Measurements from ENCODE around the gene CD82. TPM values are rescaled to one million over a fixed set of nuclear protein-coding genes. Genes with fewer than 3 reads are reported as not detected.

CD82 gene
- total RNA-seq, 1 experiment from 2014 or later = 30.7 TPM

DNA sequence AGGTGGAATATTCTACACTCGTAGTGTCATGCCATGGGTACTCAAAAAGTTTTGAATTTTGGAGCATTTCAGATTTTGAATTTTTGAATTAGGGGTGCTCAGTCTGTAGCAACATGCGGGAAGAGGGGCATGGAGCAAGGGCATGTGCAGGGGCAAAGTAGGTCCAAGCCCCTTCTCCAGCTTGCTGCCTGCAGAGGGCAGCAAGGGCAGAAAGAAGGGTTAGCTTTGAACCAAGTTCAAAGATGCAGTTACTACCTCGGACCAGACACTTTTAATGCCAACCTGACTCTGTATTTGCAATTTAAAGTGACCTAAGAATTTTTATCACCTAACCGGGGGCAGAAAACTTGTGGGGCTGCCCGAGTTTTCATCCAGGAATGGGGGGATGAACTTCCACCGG lies 68.2 kb downstream of the CD82 start:
- Histone ChIP-seq H3K4me3 (no peak overlapping the region), H3F3A (ENCODE audit: insufficient read depth, low read depth) (no peaks in the 10 kb centered on the region), H4K20me1 (ENCODE audit: insufficient read depth) (no peaks in the 10 kb centered on the region), H3K27ac (no peak overlapping the region), H3K9me2 (ENCODE audit: insufficient read depth) (no peaks in the 10 kb centered on the region), H2AFZ (no peak overlapping the region), H3K27me3 (ENCODE audit: insufficient read depth, low read depth) (peaks cover 61% of the 10 kb centered on the region), H3K79me2 (ENCODE audit: low read depth) (no peaks in the 10 kb centered on the region), H3K36me3 (ENCODE audit: low read depth) (no peaks in the 10 kb centered on the region), H3K4me1 (replicated peaks; ENCODE audit: insufficient read depth) (no peaks in the 10 kb centered on the region), H3K9me3 (ENCODE audit: insufficient read depth, low read depth) (no peaks in the 10 kb centered on the region), H3K4me2 (no peak overlapping the region)
- DNase-seq = no peak
- no TSS peak for BruUV-seq (replicated peaks)
- CTCF ChIA-PET = interaction anchor here (0.6 kb wide), 1 partner anchor 469 kb away, joined by 3 read pairs; no protein-coding TSS in a partner anchor
- POLR2A ChIA-PET (ENCODE audit: unreplicated experiment) = no interaction called here
- intact Hi-C loops (cut with micrococcal nuclease; ENCODE audit: unreplicated experiment) = no loop called here
- TF ChIP-seq, protein P1, sequence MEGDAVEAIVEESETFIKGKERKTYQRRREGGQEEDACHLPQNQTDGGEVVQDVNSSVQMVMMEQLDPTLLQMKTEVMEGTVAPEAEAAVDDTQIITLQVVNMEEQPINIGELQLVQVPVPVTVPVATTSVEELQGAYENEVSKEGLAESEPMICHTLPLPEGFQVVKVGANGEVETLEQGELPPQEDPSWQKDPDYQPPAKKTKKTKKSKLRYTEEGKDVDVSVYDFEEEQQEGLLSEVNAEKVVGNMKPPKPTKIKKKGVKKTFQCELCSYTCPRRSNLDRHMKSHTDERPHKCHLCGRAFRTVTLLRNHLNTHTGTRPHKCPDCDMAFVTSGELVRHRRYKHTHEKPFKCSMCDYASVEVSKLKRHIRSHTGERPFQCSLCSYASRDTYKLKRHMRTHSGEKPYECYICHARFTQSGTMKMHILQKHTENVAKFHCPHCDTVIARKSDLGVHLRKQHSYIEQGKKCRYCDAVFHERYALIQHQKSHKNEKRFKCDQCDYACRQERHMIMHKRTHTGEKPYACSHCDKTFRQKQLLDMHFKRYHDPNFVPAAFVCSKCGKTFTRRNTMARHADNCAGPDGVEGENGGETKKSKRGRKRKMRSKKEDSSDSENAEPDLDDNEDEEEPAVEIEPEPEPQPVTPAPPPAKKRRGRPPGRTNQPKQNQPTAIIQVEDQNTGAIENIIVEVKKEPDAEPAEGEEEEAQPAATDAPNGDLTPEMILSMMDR (conservative IDR thresholded peaks at IDR 0.05) = no peak; the same call in 1 of the 2 replicates
- no peak for TF ChIP-seq EZH2 (IDR thresholded peaks at IDR 0.05; ENCODE audit: low read depth)

- Histone ChIP-seq H3K4me1 (replicated peaks; ENCODE audit: insufficient read depth) (no peaks in the 10 kb centered on the region), H2AFZ (no peak overlapping the region), H3K9me3 (ENCODE audit: insufficient read depth, low read depth) (no peaks in the 10 kb centered on the region), H3K27ac (no peak overlapping the region), H3K79me2 (ENCODE audit: low read depth) (no peaks in the 10 kb centered on the region), H3K36me3 (ENCODE audit: low read depth) (no peaks in the 10 kb centered on the region), H4K20me1 (ENCODE audit: insufficient read depth) (no peaks in the 10 kb centered on the region), H3K4me3 (no peak overlapping the region), H3F3A (ENCODE audit: insufficient read depth, low read depth) (no peaks in the 10 kb centered on the region), H3K27me3 (ENCODE audit: insufficient read depth, low read depth) (peaks cover 59% of the 10 kb centered on the region), H3K9me2 (ENCODE audit: insufficient read depth) (no peaks in the 10 kb centered on the region), H3K4me2 (no peak overlapping the region)
- ChIA-PET CTCF (interaction anchor here (0.6 kb wide), 1 partner anchor 468 kb away, joined by 3 read pairs; no protein-coding TSS in a partner anchor), POLR2A (ENCODE audit: unreplicated experiment) (no interaction called here)
- no peak for TF ChIP-seq EZH2 (IDR thresholded peaks at IDR 0.05; ENCODE audit: low read depth)
- TF ChIP-seq, protein P1 (conservative IDR thresholded peaks at IDR 0.05) = no peak
- DNase-seq = no peak
- no TSS peak for BruUV-seq (replicated peaks)
- intact Hi-C loops (cut with micrococcal nuclease; ENCODE audit: unreplicated experiment) = no loop called here
These were observed 69.2 kb downstream of the CD82 start for GRCh38 chr11:44634401-44635281.

- Histone ChIP-seq H4K20me1 (ENCODE audit: insufficient read depth) (no peaks in the 10 kb centered on the region), H3F3A (ENCODE audit: insufficient read depth, low read depth) (no peaks in the 10 kb centered on the region), H3K27ac (no peak overlapping the region), H3K4me3 (no peak overlapping the region), H3K36me3 (ENCODE audit: low read depth) (no peaks in the 10 kb centered on the region), H3K9me3 (ENCODE audit: insufficient read depth, low read depth) (no peaks in the 10 kb centered on the region), H3K9me2 (ENCODE audit: insufficient read depth) (no peaks in the 10 kb centered on the region), H3K79me2 (ENCODE audit: low read depth) (no peaks in the 10 kb centered on the region), H3K4me1 (replicated peaks; ENCODE audit: insufficient read depth) (no peaks in the 10 kb centered on the region), H3K4me2 (no peak overlapping the region), H3K27me3 (ENCODE audit: insufficient read depth, low read depth) (peaks cover 42% of the 10 kb centered on the region; the same call in 1 of the 2 replicates), H2AFZ (no peak overlapping the region)
- intact Hi-C loops (cut with micrococcal nuclease; ENCODE audit: unreplicated experiment) = no loop called here
- DNase-seq = no peak
- TF ChIP-seq EZH2 (IDR thresholded peaks at IDR 0.05; ENCODE audit: low read depth) = no peak
- TF ChIP-seq, protein P1 (conservative IDR thresholded peaks at IDR 0.05) = no peak
- CTCF ChIA-PET = no interaction called here
- POLR2A ChIA-PET (ENCODE audit: unreplicated experiment) = no interaction called here
- no TSS peak for BruUV-seq (replicated peaks)
These were observed 72.0 kb downstream of the CD82 start for GRCh38 chr11:44637487-44637886.
